ENCODE measurements around the gene WNT9B. TPM values are rescaled to one million over a fixed set of nuclear protein-coding genes. Genes with fewer than 3 reads are reported as not detected.

The WNT9B gene
- total and polyA plus RNA-seq, 2 of the 13 experiments (the other 11 are each of a cell fraction or from before 2014, with no cell fraction given): not detected

DNA sequence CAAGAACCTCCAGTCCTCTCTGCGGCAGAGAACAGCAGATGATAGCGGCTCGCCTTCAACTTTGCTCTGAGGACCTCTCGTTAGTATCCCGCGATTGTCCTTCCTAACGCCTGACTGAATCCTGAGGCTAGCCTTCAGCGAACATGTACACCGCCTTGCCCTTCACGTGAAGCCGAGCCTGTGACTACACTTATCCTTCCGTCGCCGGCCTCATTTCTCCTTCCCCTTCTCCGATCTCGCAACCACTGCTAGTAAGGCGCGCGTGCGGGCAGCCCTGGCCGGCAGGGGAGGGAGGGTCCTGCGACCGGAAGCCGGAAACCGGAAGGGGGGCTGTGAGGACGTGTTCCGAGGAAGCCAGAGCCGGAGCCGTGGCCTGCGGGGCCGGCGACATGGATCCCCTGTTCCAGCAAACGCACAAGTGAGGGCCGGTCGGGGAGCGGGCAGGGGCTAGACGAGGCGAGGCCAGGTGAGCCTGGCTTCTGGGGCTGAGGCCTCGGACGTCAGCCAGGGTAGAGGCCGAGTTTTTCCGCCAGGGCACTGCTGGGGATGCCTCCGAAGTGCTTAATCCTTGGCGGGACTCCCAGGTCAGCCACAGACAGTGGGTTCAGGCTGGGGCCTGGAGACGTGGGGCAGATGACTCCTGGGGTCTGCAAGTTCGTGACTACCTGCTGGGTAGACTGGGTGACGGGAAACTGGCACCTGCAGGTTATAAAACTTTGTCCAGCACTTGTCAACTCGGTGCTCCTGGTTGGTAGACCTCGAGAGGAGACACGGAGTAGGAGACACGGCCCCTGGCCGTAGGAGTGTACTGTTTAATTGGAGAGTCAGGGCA is 71.6 kb downstream of the WNT9B start, which contains the start of gene GOSR2 (continued):
- TF ChIP-seq, protein P1, sequence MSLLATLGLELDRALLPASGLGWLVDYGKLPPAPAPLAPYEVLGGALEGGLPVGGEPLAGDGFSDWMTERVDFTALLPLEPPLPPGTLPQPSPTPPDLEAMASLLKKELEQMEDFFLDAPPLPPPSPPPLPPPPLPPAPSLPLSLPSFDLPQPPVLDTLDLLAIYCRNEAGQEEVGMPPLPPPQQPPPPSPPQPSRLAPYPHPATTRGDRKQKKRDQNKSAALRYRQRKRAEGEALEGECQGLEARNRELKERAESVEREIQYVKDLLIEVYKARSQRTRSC (CRISPR knock-in tag; IDR thresholded peaks at IDR 0.05; ENCODE audit: low read depth): peak; percentile 78; the same call in 1 of the 2 replicates
- TF ChIP-seq, protein P2, sequence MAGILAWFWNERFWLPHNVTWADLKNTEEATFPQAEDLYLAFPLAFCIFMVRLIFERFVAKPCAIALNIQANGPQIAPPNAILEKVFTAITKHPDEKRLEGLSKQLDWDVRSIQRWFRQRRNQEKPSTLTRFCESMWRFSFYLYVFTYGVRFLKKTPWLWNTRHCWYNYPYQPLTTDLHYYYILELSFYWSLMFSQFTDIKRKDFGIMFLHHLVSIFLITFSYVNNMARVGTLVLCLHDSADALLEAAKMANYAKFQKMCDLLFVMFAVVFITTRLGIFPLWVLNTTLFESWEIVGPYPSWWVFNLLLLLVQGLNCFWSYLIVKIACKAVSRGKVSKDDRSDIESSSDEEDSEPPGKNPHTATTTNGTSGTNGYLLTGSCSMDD (CRISPR knock-in tag; IDR thresholded peaks at IDR 0.05): no peak
- TF ChIP-seq HNRNPH1 (optimal IDR thresholded peaks at IDR 0.05; ENCODE audit: low read depth, low read length) (no peak), TCF7L2 (IDR thresholded peaks at IDR 0.05; ENCODE audit: low read depth, low read length) (no peak), NR2F1 (CRISPR knock-in tag; IDR thresholded peaks at IDR 0.05) (no peak), SYNCRIP (IDR thresholded peaks at IDR 0.05; ENCODE audit: insufficient read depth, low read depth, low read length) (no peak), RFX3 (CRISPR knock-in tag; IDR thresholded peaks at IDR 0.05) (no peak; the same call in 1 of the 2 replicates), ZKSCAN1 (IDR thresholded peaks at IDR 0.05; ENCODE audit: low read length) (peak; percentile 33; the same call in 1 of the 2 replicates), FOXC1 (CRISPR knock-in tag; IDR thresholded peaks at IDR 0.05; ENCODE audit: borderline replicate concordance) (peak; percentile 91), MXI1 (IDR thresholded peaks at IDR 0.05; ENCODE audit: borderline replicate concordance, low read depth, low read length) (peak; percentile 85; the same call in 1 of the 3 replicates), AHR (CRISPR knock-in tag; IDR thresholded peaks at IDR 0.05) (peak; percentile 95), NKX3-1 (CRISPR knock-in tag; IDR thresholded peaks at IDR 0.05) (peak; percentile 71; the same call in 1 of the 2 replicates), KLF12 (CRISPR knock-in tag; IDR thresholded peaks at IDR 0.05; ENCODE audit: borderline replicate concordance) (peak; percentile 63; the same call in 1 of the 2 replicates), TCF12 (IDR thresholded peaks at IDR 0.05) (no peak), TCF12 (CRISPR knock-in tag; IDR thresholded peaks at IDR 0.05) (no peak), SCMH1 (CRISPR knock-in tag; IDR thresholded peaks at IDR 0.05; ENCODE audit: borderline replicate concordance) (no peak)
- TF ChIP-seq, protein P3, sequence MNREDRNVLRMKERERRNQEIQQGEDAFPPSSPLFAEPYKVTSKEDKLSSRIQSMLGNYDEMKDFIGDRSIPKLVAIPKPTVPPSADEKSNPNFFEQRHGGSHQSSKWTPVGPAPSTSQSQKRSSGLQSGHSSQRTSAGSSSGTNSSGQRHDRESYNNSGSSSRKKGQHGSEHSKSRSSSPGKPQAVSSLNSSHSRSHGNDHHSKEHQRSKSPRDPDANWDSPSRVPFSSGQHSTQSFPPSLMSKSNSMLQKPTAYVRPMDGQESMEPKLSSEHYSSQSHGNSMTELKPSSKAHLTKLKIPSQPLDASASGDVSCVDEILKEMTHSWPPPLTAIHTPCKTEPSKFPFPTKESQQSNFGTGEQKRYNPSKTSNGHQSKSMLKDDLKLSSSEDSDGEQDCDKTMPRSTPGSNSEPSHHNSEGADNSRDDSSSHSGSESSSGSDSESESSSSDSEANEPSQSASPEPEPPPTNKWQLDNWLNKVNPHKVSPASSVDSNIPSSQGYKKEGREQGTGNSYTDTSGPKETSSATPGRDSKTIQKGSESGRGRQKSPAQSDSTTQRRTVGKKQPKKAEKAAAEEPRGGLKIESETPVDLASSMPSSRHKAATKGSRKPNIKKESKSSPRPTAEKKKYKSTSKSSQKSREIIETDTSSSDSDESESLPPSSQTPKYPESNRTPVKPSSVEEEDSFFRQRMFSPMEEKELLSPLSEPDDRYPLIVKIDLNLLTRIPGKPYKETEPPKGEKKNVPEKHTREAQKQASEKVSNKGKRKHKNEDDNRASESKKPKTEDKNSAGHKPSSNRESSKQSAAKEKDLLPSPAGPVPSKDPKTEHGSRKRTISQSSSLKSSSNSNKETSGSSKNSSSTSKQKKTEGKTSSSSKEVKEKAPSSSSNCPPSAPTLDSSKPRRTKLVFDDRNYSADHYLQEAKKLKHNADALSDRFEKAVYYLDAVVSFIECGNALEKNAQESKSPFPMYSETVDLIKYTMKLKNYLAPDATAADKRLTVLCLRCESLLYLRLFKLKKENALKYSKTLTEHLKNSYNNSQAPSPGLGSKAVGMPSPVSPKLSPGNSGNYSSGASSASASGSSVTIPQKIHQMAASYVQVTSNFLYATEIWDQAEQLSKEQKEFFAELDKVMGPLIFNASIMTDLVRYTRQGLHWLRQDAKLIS (CRISPR knock-in tag; IDR thresholded peaks at IDR 0.05): no peak
- TF ChIP-seq, protein P4, sequence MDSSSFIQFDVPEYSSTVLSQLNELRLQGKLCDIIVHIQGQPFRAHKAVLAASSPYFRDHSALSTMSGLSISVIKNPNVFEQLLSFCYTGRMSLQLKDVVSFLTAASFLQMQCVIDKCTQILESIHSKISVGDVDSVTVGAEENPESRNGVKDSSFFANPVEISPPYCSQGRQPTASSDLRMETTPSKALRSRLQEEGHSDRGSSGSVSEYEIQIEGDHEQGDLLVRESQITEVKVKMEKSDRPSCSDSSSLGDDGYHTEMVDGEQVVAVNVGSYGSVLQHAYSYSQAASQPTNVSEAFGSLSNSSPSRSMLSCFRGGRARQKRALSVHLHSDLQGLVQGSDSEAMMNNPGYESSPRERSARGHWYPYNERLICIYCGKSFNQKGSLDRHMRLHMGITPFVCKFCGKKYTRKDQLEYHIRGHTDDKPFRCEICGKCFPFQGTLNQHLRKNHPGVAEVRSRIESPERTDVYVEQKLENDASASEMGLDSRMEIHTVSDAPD (CRISPR knock-in tag; IDR thresholded peaks at IDR 0.05): peak; percentile 87
